ENCODE results near the gene TWSG1. TPM values are rescaled to one million over a fixed set of nuclear protein-coding genes. Genes with fewer than 3 reads are reported as not detected.

The TWSG1 gene
- total and polyA plus RNA-seq, 10 of the 15 experiments (the other 5 are each of a cell fraction or from before 2014, with no cell fraction given), result 11.1 to 45.1 (median 27.7) TPM

GRCh38 chr18:9297007-9297393 lies 37.6 kb upstream of the TWSG1 start (continued):
- TF ChIP-seq ZBTB33 (IDR thresholded peaks at IDR 0.05) (no peak), CEBPZ (IDR thresholded peaks at IDR 0.05; ENCODE audit: low read depth, low read length) (no peak), TBL1XR1 (IDR thresholded peaks at IDR 0.05; ENCODE audit: low read depth, low read length) (no peak), IRF3 (IDR thresholded peaks at IDR 0.05) (no peak)

GRCh38 chr18:9304388-9305070 lies 30.0 kb upstream of the TWSG1 start:
- Histone ChIP-seq H3K4me3 (no peak overlapping the region), H2AFZ (ENCODE audit: control insufficient read depth, low read depth, low read length) (no peak overlapping the region), H3K36me3 (ENCODE audit: control insufficient read depth in 2 of 2, insufficient read depth in 2 of 2, low read length in 1 of 2) (no peaks in the 10 kb centered on the region), H3K4me1 (ENCODE audit: control insufficient read depth, insufficient read depth, low read length) (no peaks in the 10 kb centered on the region), H3K9me3 (replicated peaks; ENCODE audit: control insufficient read depth, insufficient read depth, low read length) (no peaks in the 10 kb centered on the region; the same call in 2 of the 3 replicates), H3K27me3 (replicated peaks in 1 of 2; ENCODE audit: control insufficient read depth in 2 of 2, insufficient read depth in 2 of 2, low read length in 1 of 2) (no peaks in the 10 kb centered on the region), H3K9ac (ENCODE audit: control insufficient read depth, insufficient read depth, low read length) (no peak overlapping the region), H3K4me2 (ENCODE audit: control insufficient read depth, insufficient read depth) (no peak overlapping the region), H4K20me1 (ENCODE audit: control insufficient read depth, insufficient read depth) (no peaks in the 10 kb centered on the region), H3K27ac (ENCODE audit: control insufficient read depth, insufficient read depth) (no peak overlapping the region), H3K79me2 (ENCODE audit: control insufficient read depth, insufficient read depth, low read length) (no peaks in the 10 kb centered on the region)
- peak; percentile 41 for FAIRE-seq
- ATAC-seq, result no peak
- ChIA-PET RAD21 (ENCODE audit: unreplicated experiment) (no interaction called here), POLR2A (no interaction called here), SMC1A (ENCODE audit: uncharacterized antibody, unreplicated experiment) (interaction anchor here (0.6 to 0.7 kb wide), 2 partner anchors 121 to 612 kb away, joined by 3 read pairs; no protein-coding TSS in a partner anchor), CTCF (no interaction called here)
- no peak for DNase-seq (ENCODE audit: low read depth, low spot score)
- in situ Hi-C loops (cut with MboI), result no loop called here
- intact Hi-C loops (cut with micrococcal nuclease; ENCODE audit: unreplicated experiment), result no loop called here
- whole genome bisulfite sequencing (ENCODE audit: insufficient coverage, insufficient replicate concordance, low lambda C conversion rate, missing lambda C conversion rate), result 69% methylated on average over 6 of the region's 6 CpGs
- no TSS peak for BruUV-seq (replicated peaks)
- TF ChIP-seq NBN (IDR thresholded peaks at IDR 0.05), result no peak
- TF ChIP-seq ZNF622 (IDR thresholded peaks at IDR 0.05), result no peak
- no peak for TF ChIP-seq E4F1 (IDR thresholded peaks at IDR 0.05; ENCODE audit: borderline replicate concordance, partially characterized antibody)
- TF ChIP-seq PAX5 (IDR thresholded peaks at IDR 0.05; ENCODE audit: borderline replicate concordance, low read depth, low read length), result no peak
- no peak for TF ChIP-seq BRCA1 (IDR thresholded peaks at IDR 0.05; ENCODE audit: low read depth, low read length)
- no peak for TF ChIP-seq CREB1 (IDR thresholded peaks at IDR 0.05; ENCODE audit: low read depth)
- no peak for TF ChIP-seq SREBF1 (IDR thresholded peaks at IDR 0.05; ENCODE audit: low read length)
- no peak for TF ChIP-seq ZZZ3 (IDR thresholded peaks at IDR 0.05; ENCODE audit: control insufficient read depth, insufficient read length, low read depth)
- no peak for TF ChIP-seq BCL11A (IDR thresholded peaks at IDR 0.05; ENCODE audit: low read depth, low read length)
- TF ChIP-seq CREM (IDR thresholded peaks at IDR 0.05; ENCODE audit: low read depth), result no peak
- TF ChIP-seq NR2C2 (IDR thresholded peaks at IDR 0.05; ENCODE audit: borderline replicate concordance, control insufficient read depth, insufficient read length, low read depth), result no peak
